Neural cell (in vitro differentiated cells): ENCODE results near the gene MAD1L1.

Source experiments
- CTCF ChIP-seq: fragments of 450-650 bp; IDR thresholded peaks from 2 replicates; pipeline ENCODE4 v1.5.1; 2014; ENCODE audit warnings: antibody characterized with exemption, mild to moderate bottlenecking, moderate library complexity; ENCODE audit not compliant: poor library complexity, severe bottlenecking
- EP300 ChIP-seq: fragments of 450-650 bp; conservative IDR thresholded peaks from 2 replicates; pipeline ENCODE4 v1.6.1; 2014; ENCODE audit warnings: antibody characterized with exemption, mild to moderate bottlenecking, moderate library complexity; ENCODE audit not compliant: poor library complexity, severe bottlenecking
- EZH2 ChIP-seq: fragments of 200-600, 300-800 bp; shearing (Covaris generic), sonication (generic); IDR thresholded peaks from 2 replicates; pipeline ENCODE4 v1.6.1; 2014; ENCODE audit warnings: antibody characterized with exemption, low read length, borderline replicate concordance, mild to moderate bottlenecking; ENCODE audit not compliant: insufficient read depth, poor library complexity, severe bottlenecking
- MXI1 ChIP-seq: fragments of 450-650 bp; conservative IDR thresholded peaks from 2 replicates; pipeline ENCODE4 v1.6.1; 2014; ENCODE audit warnings: antibody characterized with exemption, mild to moderate bottlenecking; ENCODE audit not compliant: poor library complexity, severe bottlenecking
- POLR2AphosphoS5 ChIP-seq: IDR thresholded peaks from 2 replicates; pipeline ENCODE4 v1.6.1; 2012
- RAD21 ChIP-seq: fragments of 450-650 bp; conservative IDR thresholded peaks from 2 replicates; pipeline ENCODE4 v1.6.1; 2014; ENCODE audit warnings: antibody characterized with exemption, mild to moderate bottlenecking, moderate library complexity
- REST ChIP-seq: IDR thresholded peaks from 2 replicates; pipeline ENCODE4 v1.6.1; 2012; ENCODE audit warnings: borderline replicate concordance
- SMC3 ChIP-seq: fragments of 450-650 bp; conservative IDR thresholded peaks from 2 replicates; pipeline ENCODE4 v1.6.1; 2014; ENCODE audit warnings: antibody characterized with exemption, mild to moderate bottlenecking, moderate library complexity; ENCODE audit not compliant: poor library complexity
- TAF1 ChIP-seq: IDR thresholded peaks from 2 replicates; pipeline ENCODE4 v1.6.1; 2012; ENCODE audit warnings: low read depth

GRCh38 chr7:2131341-2131740 is 101.4 kb downstream of the MAD1L1 start:
- TF ChIP-seq CTCF: no peak
- no peak for TF ChIP-seq REST
- TF ChIP-seq EP300: no peak
- TF ChIP-seq TAF1: no peak
- no peak for TF ChIP-seq POLR2AphosphoS5
- TF ChIP-seq RAD21: no peak
- TF ChIP-seq MXI1: no peak
- no peak for TF ChIP-seq EZH2
- no peak for TF ChIP-seq SMC3
